NT2/D1 (cell line): ENCODE data around the gene DCBLD2.

Source experiments
- SUZ12 ChIP-seq: IDR thresholded peaks from 2 replicates; pipeline ENCODE4 v1.6.1; 2011; ENCODE audit not compliant: insufficient read length, insufficient read depth; ENCODE audit errors: extremely low read depth
- YY1 ChIP-seq: IDR thresholded peaks from 2 replicates; pipeline ENCODE4 v1.6.1; 2011; ENCODE audit not compliant: insufficient read length, insufficient read depth
- ZNF274 ChIP-seq: IDR thresholded peaks from 2 replicates; pipeline ENCODE4 v1.6.1; 2011; ENCODE audit warnings: mild to moderate bottlenecking, low read depth, low read length

GRCh38 chr3:98856724-98857123 lies 44.8 kb downstream of the DCBLD2 start:
- TF ChIP-seq ZNF274, result no peak
- no peak for TF ChIP-seq YY1
- TF ChIP-seq SUZ12, result no peak
